B cell (primary cell): ENCODE data around the gene LEPROT. TPM values are rescaled to one million over a fixed set of nuclear protein-coding genes. Genes with fewer than 3 reads are reported as not detected.

Experiments used
- ATAC-seq: fragments of 200-7000 bp; cut with Tn5 transposase; one replicate; pipeline ENCODE4 v1.10.0; 2021; ENCODE audit warnings: low read depth, mild to moderate bottlenecking, moderate number of reproducible peaks, moderate library complexity
- CTCF ChIA-PET: fragments of 350-600 bp; sonication (Branson Sonifier 250); formaldehyde crosslinking; loops from one replicate; lab custom pipeline; 2021; ENCODE audit warnings: antibody characterized with exemption, inconsistent platforms; lab: Charles Lee
- POLR2A ChIA-PET: fragments of 350-600 bp; sonication (Branson Sonifier 250); formaldehyde crosslinking; loops from one replicate; lab custom pipeline; 2021; ENCODE audit warnings: antibody characterized with exemption; lab: Charles Lee
- DNase-seq: peaks from one replicate; pipeline ENCODE4 v3.0.0; 2013
- H2AFZ ChIP-seq: 2 replicates; pipeline ENCODE4 v1.6.1; 2012; ENCODE audit warnings: mild to moderate bottlenecking, low read depth, low read length; ENCODE audit not compliant: insufficient read depth, poor library complexity, severe bottlenecking
- H3K27ac ChIP-seq, 2 donors: 1 replicate in 1 of 2; 2 replicates in 1 of 2; pipeline ENCODE4 v1.5.1; 2012 to 2013; ENCODE audit warnings: low read length in 2 of 2, mild to moderate bottlenecking in 2 of 2, moderate library complexity in 1 of 2
- H3K27me3 ChIP-seq, 4 experiments: fragments of 200-600 bp in 1 of 4; sonication (generic) in 1 of 4; replicated peaks in 1 of 4; 1 replicate in 2 of 4; 2 replicates in 2 of 4; pipeline versions ENCODE4 v1.6.1 to v1.7.0; 2013 to 2016; ENCODE audit warnings: low read length in 3 of 4, mild to moderate bottlenecking in 2 of 4, mixed read lengths in 1 of 4, moderate library complexity in 1 of 4; ENCODE audit not compliant: insufficient read depth in 4 of 4, control insufficient read depth in 3 of 4; ENCODE audit errors: control extremely low read depth in 1 of 4
- H3K36me3 ChIP-seq, 2 experiments: replicated peaks in 1 of 2; 1 replicate in 1 of 2; 2 replicates in 1 of 2; pipeline versions ENCODE4 v1.6.1 to v1.7.1; 2013; ENCODE audit warnings: low read length in 1 of 2; ENCODE audit not compliant: insufficient read depth in 2 of 2, control insufficient read depth in 1 of 2; ENCODE audit errors: control extremely low read depth in 1 of 2, extremely low read depth in 1 of 2
- H3K4me1 ChIP-seq, 2 donors: fragments of 200-600 bp in 1 of 2; sonication (generic) in 1 of 2; 1 replicate in 1 of 2; 2 replicates in 1 of 2; pipeline versions ENCODE4 v1.5.1 to v1.6.1; 2013 to 2017; ENCODE audit warnings: low read length in 2 of 2; ENCODE audit not compliant: control insufficient read depth in 2 of 2, insufficient read depth in 2 of 2
- H3K4me2 ChIP-seq: replicated peaks from 2 replicates; pipeline ENCODE3; 2012; ENCODE audit warnings: mild to moderate bottlenecking, low read depth, low read length; ENCODE audit not compliant: poor library complexity, severe bottlenecking
- H3K4me3 ChIP-seq, 5 experiments: fragments of 200-600 bp in 1 of 5; sonication (generic) in 1 of 5; 1 replicate in 3 of 5; 2 replicates in 2 of 5; pipeline versions ENCODE4 v1.5.1 to v1.7.0; 2011 to 2016; ENCODE audit warnings: low read length in 4 of 5, mild to moderate bottlenecking in 4 of 5, low read depth in 2 of 5, control low read depth in 1 of 5, moderate library complexity in 1 of 5; ENCODE audit not compliant: insufficient read depth in 1 of 5; ENCODE audit errors: control extremely low read depth in 1 of 5, extremely low read depth in 1 of 5
- H3K79me2 ChIP-seq: fragments of 200-600 bp; sonication (generic); one replicate; pipeline ENCODE4 v1.6.0; 2016; ENCODE audit warnings: low read length; ENCODE audit not compliant: control insufficient read depth, insufficient read depth
- H3K9ac ChIP-seq: fragments of 200-600 bp; sonication (generic); 2 replicates; pipeline ENCODE4 v1.6.1; 2017; ENCODE audit warnings: mild to moderate bottlenecking, low read length, moderate library complexity
- H3K9me3 ChIP-seq, 3 donors: one replicate each; pipeline versions ENCODE4 v1.6.1 to v1.7.1; 2013; ENCODE audit warnings: low read length in 2 of 3; ENCODE audit not compliant: control insufficient read depth in 2 of 3, insufficient read depth in 1 of 3; ENCODE audit errors: control extremely low read depth in 1 of 3
- H4K20me1 ChIP-seq: 2 replicates; pipeline ENCODE4 v1.6.0; 2012; ENCODE audit warnings: mild to moderate bottlenecking, low read length; ENCODE audit not compliant: insufficient read depth, control insufficient read depth, poor library complexity, severe bottlenecking
- H3K27ac Mint-ChIP-seq: one replicate; pipeline ENCODE4 v1.8.0; 2021; ENCODE audit warnings: mixed read lengths
- H3K27me3 Mint-ChIP-seq: one replicate; pipeline ENCODE4 v1.8.0; 2021; ENCODE audit warnings: mixed read lengths
- H3K4me1 Mint-ChIP-seq: one replicate; pipeline ENCODE4 v1.8.0; 2021; ENCODE audit warnings: mixed read lengths
- H3K4me3 Mint-ChIP-seq: one replicate; pipeline ENCODE4 v1.8.0; 2021; ENCODE audit warnings: mixed read lengths
- H3K9me3 Mint-ChIP-seq: one replicate; pipeline ENCODE4 v1.8.0; 2022; ENCODE audit warnings: mixed read lengths; ENCODE audit not compliant: insufficient read depth
- CTCF ChIP-seq: fragments of 200-600 bp; IDR thresholded peaks from one replicate; pipeline ENCODE4 v1.8.0; 2022; ENCODE audit warnings: antibody characterized with exemption, mild to moderate bottlenecking
- EZH2 ChIP-seq: IDR thresholded peaks from 2 replicates; pipeline ENCODE4 v1.6.1; 2012; ENCODE audit warnings: borderline replicate concordance, low read depth, mild to moderate bottlenecking, moderate library complexity, low read length; ENCODE audit not compliant: insufficient read depth, poor library complexity, severe bottlenecking
- WGBS: methylation state at CpG from one replicate; pipeline ENCODE4 v1.1.5; 2013; ENCODE audit warnings: missing lambda C conversion rate; ENCODE audit not compliant: insufficient coverage; 5-methylcytosine and 5-hydroxymethylcytosine counted together
- intact Hi-C: fragments of 100-400 bp; cut with micrococcal nuclease; formaldehyde crosslinking; loops from one replicate; pipeline ENCODE4 v1.10.0; 2022
- polyA plus RNA-seq: library from polyadenylated mRNA; depleted of rRNA; stranded (reverse); fragments of >200 nt; gene quantifications from 2 replicates; pipeline ENCODE4 v1.2.3, GENCODE V29; 2012
- total RNA-seq, 2 donors: library from RNA; stranded (reverse); fragments of 120-200 nt in 1 of 2; gene quantifications; 1 replicate in 1 of 2; 2 replicates in 1 of 2; pipeline versions ENCODE4 v1.2.3 to v1.2.4, GENCODE V29; 2013 to 2022

The LEPROT gene
- total and polyA plus RNA-seq, 2 donors (not counting 1 experiment from before 2014, with no cell fraction given) = 9.7 to 26.5 TPM

GRCh38 chr1:65417729-65418128 is 2.7 kb upstream of the LEPROT start:
- TF ChIP-seq EZH2 = no peak
- TF ChIP-seq CTCF = no peak
- H3K9me3 ChIP-seq = no peaks in the 10 kb centered on the region
- DNase-seq = no peak
- no peaks in the 10 kb centered on the region for H4K20me1 ChIP-seq
- ChIA-PET POLR2A (no interaction called here), CTCF (interaction anchor here (1.6 kb wide), 1 partner anchor 14 kb away, joined by 4 read pairs; no protein-coding TSS in a partner anchor)
- H3K9me3 Mint-ChIP-seq = no peaks in the 10 kb centered on the region
- no peaks in the 10 kb centered on the region for H3K79me2 ChIP-seq
- no peak overlapping the region for H3K4me2 ChIP-seq
- peaks cover 14 to 23% of the 10 kb centered on the region in 2 donors for H3K4me1 ChIP-seq
- H2AFZ ChIP-seq = no peak overlapping the region
- peaks cover 21% of the 10 kb centered on the region for H3K27me3 Mint-ChIP-seq
- no peak overlapping the region for H3K9ac ChIP-seq
- peaks cover 14% of the 10 kb centered on the region for H3K4me1 Mint-ChIP-seq
- H3K27ac Mint-ChIP-seq = no peak overlapping the region
- peaks cover 0 to 8% (median 7%) of the 10 kb centered on the region in 4 experiments for H3K27me3 ChIP-seq
- intact Hi-C loops = no loop called here
- no peak for ATAC-seq
- no peaks in the 10 kb centered on the region for H3K36me3 ChIP-seq
- no CpG with 5 or more reads among the region's 2 CpGs for whole genome bisulfite sequencing
- no peak overlapping the region for H3K4me3 Mint-ChIP-seq
- H3K4me3 ChIP-seq = no peak overlapping the region
- no peak overlapping the region for H3K27ac ChIP-seq

GRCh38 chr1:65418522-65419185 is 1.8 kb upstream of the LEPROT start:
- H4K20me1 ChIP-seq = no peaks in the 10 kb centered on the region
- no peak overlapping the region for H2AFZ ChIP-seq
- DNase-seq (no peak), ATAC-seq (no peak)
- H3K27me3 Mint-ChIP-seq = peaks cover 21% of the 10 kb centered on the region
- no peak overlapping the region for H3K4me2 ChIP-seq
- peaks cover 0 to 8% (median 7%) of the 10 kb centered on the region in 4 experiments for H3K27me3 ChIP-seq
- H3K9me3 ChIP-seq = no peaks in the 10 kb centered on the region
- H3K27ac ChIP-seq = no peak overlapping the region
- ChIA-PET POLR2A (no interaction called here), CTCF (interaction anchor here (0.6 to 2.7 kb wide), 2 partner anchors 13 to 166 kb away, joined by 4 to 15 read pairs; no protein-coding TSS in a partner anchor)
- H3K4me1 ChIP-seq = peaks cover 14 to 23% of the 10 kb centered on the region in 2 donors
- peaks cover 14% of the 10 kb centered on the region for H3K4me1 Mint-ChIP-seq
- 90% methylated on average over 1 of the region's 4 CpGs for WGBS
- H3K4me3 Mint-ChIP-seq = peak overlapping the region; percentile 65
- H3K9ac ChIP-seq = no peak overlapping the region
- no peaks in the 10 kb centered on the region for H3K9me3 Mint-ChIP-seq
- H3K79me2 ChIP-seq = peaks cover 2% of the 10 kb centered on the region
- H3K27ac Mint-ChIP-seq = peak overlapping the region; percentile 4
- H3K36me3 ChIP-seq = no peaks in the 10 kb centered on the region
- TF ChIP-seq EZH2 (no peak), CTCF (no peak)
- intact Hi-C loops = no loop called here
- H3K4me3 ChIP-seq = no peak overlapping the region
